Liver (tissue), 9 donors: ENCODE measurements around the gene MAPK8IP2. TPM values are rescaled to one million over a fixed set of nuclear protein-coding genes. Genes with fewer than 3 reads are reported as not detected.

Source experiments
- DNase-seq: peaks from one replicate; pipeline ENCODE4 v3.0.0-alpha.2; 2017; ENCODE audit warnings: low spot score
- H3K27ac ChIP-seq, 2 donors: one replicate each; pipeline ENCODE4 v1.7.0; 2013; ENCODE audit warnings: inconsistent platforms in 2 of 2, low read length in 2 of 2, control low read depth in 1 of 2, low read depth in 1 of 2, mild to moderate bottlenecking in 1 of 2
- H3K27me3 ChIP-seq, 4 donors: one replicate each; pipeline versions ENCODE4 v1.6.1 to v1.7.0; 2013; ENCODE audit warnings: low read length in 3 of 4, inconsistent platforms in 1 of 4, mild to moderate bottlenecking in 1 of 4, moderate library complexity in 1 of 4; ENCODE audit not compliant: control insufficient read depth in 4 of 4, insufficient read depth in 4 of 4
- H3K36me3 ChIP-seq, 4 donors: one replicate each; pipeline versions ENCODE4 v1.6.1 to v1.7.0; 2013; ENCODE audit warnings: low read length in 3 of 4, mild to moderate bottlenecking in 3 of 4, low read depth in 1 of 4, moderate library complexity in 1 of 4; ENCODE audit not compliant: control insufficient read depth in 4 of 4, insufficient read depth in 3 of 4
- H3K4me1 ChIP-seq, 4 donors: one replicate each; pipeline versions ENCODE4 v1.6.1 to v1.7.0; 2013; ENCODE audit warnings: low read length in 3 of 4, mild to moderate bottlenecking in 3 of 4, moderate library complexity in 1 of 4; ENCODE audit not compliant: control insufficient read depth in 4 of 4, insufficient read depth in 4 of 4
- H3K4me3 ChIP-seq, 3 donors: one replicate each; pipeline versions ENCODE4 v1.6.1 to v1.7.0; 2013; ENCODE audit warnings: low read length in 3 of 3, control low read depth in 1 of 3, low read depth in 1 of 3, mild to moderate bottlenecking in 1 of 3
- H3K9ac ChIP-seq, 2 donors: one replicate each; pipeline ENCODE4 v1.7.0; 2013; ENCODE audit warnings: low read length in 2 of 2, mild to moderate bottlenecking in 2 of 2, moderate library complexity in 2 of 2, control low read depth in 1 of 2, low read depth in 1 of 2
- H3K9me3 ChIP-seq, 4 donors: one replicate each; pipeline versions ENCODE4 v1.6.1 to v1.7.0; 2013; ENCODE audit warnings: low read length in 3 of 4; ENCODE audit not compliant: control insufficient read depth in 4 of 4
- CTCF ChIP-seq: fragments of 150-350 bp; IDR thresholded peaks from 2 replicates; pipeline ENCODE4 v1.5.1; 2017; ENCODE audit warnings: improper control_type of control experiment, low read depth, low read length; ENCODE audit not compliant: missing input control
- FOXA1 ChIP-seq: IDR thresholded peaks from 2 replicates; pipeline ENCODE4 v1.6.1; 2016; ENCODE audit warnings: antibody characterized with exemption
- FOXA2 ChIP-seq: IDR thresholded peaks from 2 replicates; pipeline ENCODE4 v1.6.1; 2016; ENCODE audit warnings: antibody characterized with exemption
- HNF4A ChIP-seq, 2 donors: conservative IDR thresholded peaks; 2 replicates each; pipeline ENCODE4 v1.6.1; 2016; ENCODE audit warnings: antibody characterized with exemption in 2 of 2, mild to moderate bottlenecking in 2 of 2
- HNF4G ChIP-seq: IDR thresholded peaks from 2 replicates; pipeline ENCODE4 v1.6.1; 2016; ENCODE audit warnings: antibody characterized with exemption
- JUND ChIP-seq, 2 donors: IDR thresholded peaks; 2 replicates each; pipeline ENCODE4 v1.6.1; 2016; ENCODE audit warnings: antibody characterized with exemption in 2 of 2
- MAX ChIP-seq: IDR thresholded peaks from 2 replicates; pipeline ENCODE4 v1.6.1; 2016; ENCODE audit warnings: antibody characterized with exemption
- NR2F2 ChIP-seq: IDR thresholded peaks from 2 replicates; pipeline ENCODE4 v1.6.1; 2016; ENCODE audit warnings: antibody characterized with exemption
- RAD21 ChIP-seq, 2 donors: IDR thresholded peaks; 2 replicates each; pipeline ENCODE4 v1.6.1; 2016; ENCODE audit warnings: antibody characterized with exemption in 2 of 2, mild to moderate bottlenecking in 2 of 2
- RXRA ChIP-seq, 2 donors: IDR thresholded peaks; 2 replicates each; pipeline ENCODE4 v1.6.1; 2017 to 2018; ENCODE audit warnings: antibody characterized with exemption in 2 of 2, mild to moderate bottlenecking in 1 of 2
- SP1 ChIP-seq: IDR thresholded peaks from 2 replicates; pipeline ENCODE4 v1.6.1; 2018; ENCODE audit warnings: antibody characterized with exemption, mild to moderate bottlenecking
- TAF1 ChIP-seq: conservative IDR thresholded peaks from 2 replicates; pipeline ENCODE4 v1.6.1; 2016; ENCODE audit warnings: antibody characterized with exemption, mild to moderate bottlenecking
- YY1 ChIP-seq: IDR thresholded peaks from 2 replicates; pipeline ENCODE4 v1.6.1; 2016; ENCODE audit warnings: antibody characterized with exemption, mild to moderate bottlenecking
- ZBTB33 ChIP-seq: IDR thresholded peaks from 2 replicates; pipeline ENCODE4 v1.6.1; 2016; ENCODE audit warnings: antibody characterized with exemption
- WGBS: extraction: QIAGEN DNeasy Blood & Tissue Kit; methylation state at CpG from one replicate; pipeline ENCODE4 v1.1.7; 2013; 5-methylcytosine and 5-hydroxymethylcytosine counted together
- polyA plus RNA-seq, 2 donors: library from polyadenylated mRNA; stranded (reverse) in 1 of 2; unstranded in 1 of 2; fragments of 200-250 nt in 1 of 2; fragments of >200 nt in 1 of 2; fragmentation: Nextera tagmentation in 1 of 2; extraction: Ambion mirVana in 1 of 2; gene quantifications; one replicate each; pipeline versions ENCODE4 v1.2.1 to v1.2.3, GENCODE V29; 2013 to 2015
- total RNA-seq, 2 donors: library from RNA; depleted of rRNA; stranded (reverse); fragments of >200 nt; gene quantifications; one replicate each; pipeline ENCODE4 v1.2.3, GENCODE V29; 2014
- TF ChIP-seq, protein P1 (sequence below): IDR thresholded peaks from 2 replicates; pipeline ENCODE4 v1.6.1; 2016; ENCODE audit warnings: antibody characterized with exemption, mild to moderate bottlenecking
- TF ChIP-seq, protein P2 (sequence below): IDR thresholded peaks from 2 replicates; pipeline ENCODE4 v1.6.1; 2016; ENCODE audit warnings: antibody characterized with exemption
- donor health status: healthy.
- donor health status: healthy.
- donor health status: healthy.
- donor health status: healthy.
- donor health status: healthy.

MAPK8IP2 gene
- total and polyA plus RNA-seq, 4 donors = 0.04 to 0.37 (median 0.13) TPM

- TF ChIP-seq SP1 (no peak), FOXA2 (no peak), HNF4A (conservative IDR thresholded peaks at IDR 0.05) (no peak), FOXA1 (no peak), MAX (no peak), TAF1 (no peak), HNF4G (no peak), ZBTB33 (no peak), RXRA (IDR thresholded peaks at IDR 0.05) (no peak), RAD21 (IDR thresholded peaks at IDR 0.05) (no peak), JUND (IDR thresholded peaks at IDR 0.05) (no peak), YY1 (no peak)
- TF ChIP-seq, protein P1, sequence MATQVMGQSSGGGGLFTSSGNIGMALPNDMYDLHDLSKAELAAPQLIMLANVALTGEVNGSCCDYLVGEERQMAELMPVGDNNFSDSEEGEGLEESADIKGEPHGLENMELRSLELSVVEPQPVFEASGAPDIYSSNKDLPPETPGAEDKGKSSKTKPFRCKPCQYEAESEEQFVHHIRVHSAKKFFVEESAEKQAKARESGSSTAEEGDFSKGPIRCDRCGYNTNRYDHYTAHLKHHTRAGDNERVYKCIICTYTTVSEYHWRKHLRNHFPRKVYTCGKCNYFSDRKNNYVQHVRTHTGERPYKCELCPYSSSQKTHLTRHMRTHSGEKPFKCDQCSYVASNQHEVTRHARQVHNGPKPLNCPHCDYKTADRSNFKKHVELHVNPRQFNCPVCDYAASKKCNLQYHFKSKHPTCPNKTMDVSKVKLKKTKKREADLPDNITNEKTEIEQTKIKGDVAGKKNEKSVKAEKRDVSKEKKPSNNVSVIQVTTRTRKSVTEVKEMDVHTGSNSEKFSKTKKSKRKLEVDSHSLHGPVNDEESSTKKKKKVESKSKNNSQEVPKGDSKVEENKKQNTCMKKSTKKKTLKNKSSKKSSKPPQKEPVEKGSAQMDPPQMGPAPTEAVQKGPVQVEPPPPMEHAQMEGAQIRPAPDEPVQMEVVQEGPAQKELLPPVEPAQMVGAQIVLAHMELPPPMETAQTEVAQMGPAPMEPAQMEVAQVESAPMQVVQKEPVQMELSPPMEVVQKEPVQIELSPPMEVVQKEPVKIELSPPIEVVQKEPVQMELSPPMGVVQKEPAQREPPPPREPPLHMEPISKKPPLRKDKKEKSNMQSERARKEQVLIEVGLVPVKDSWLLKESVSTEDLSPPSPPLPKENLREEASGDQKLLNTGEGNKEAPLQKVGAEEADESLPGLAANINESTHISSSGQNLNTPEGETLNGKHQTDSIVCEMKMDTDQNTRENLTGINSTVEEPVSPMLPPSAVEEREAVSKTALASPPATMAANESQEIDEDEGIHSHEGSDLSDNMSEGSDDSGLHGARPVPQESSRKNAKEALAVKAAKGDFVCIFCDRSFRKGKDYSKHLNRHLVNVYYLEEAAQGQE = no peak
- TF ChIP-seq, protein P2, sequence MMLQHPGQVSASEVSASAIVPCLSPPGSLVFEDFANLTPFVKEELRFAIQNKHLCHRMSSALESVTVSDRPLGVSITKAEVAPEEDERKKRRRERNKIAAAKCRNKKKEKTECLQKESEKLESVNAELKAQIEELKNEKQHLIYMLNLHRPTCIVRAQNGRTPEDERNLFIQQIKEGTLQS = no peak
- Histone ChIP-seq H3K36me3 (no peaks in the 10 kb centered on the region), H3K4me1 (peaks cover 5 to 11% (median 7%) of the 10 kb centered on the region in 4 donors), H3K9ac (no peak overlapping the region), H3K9me3 (no peaks in the 10 kb centered on the region), H3K27me3 (peaks cover 0 to under 1% (median 0%) of the 10 kb centered on the region in 4 donors), H3K4me3 (no peak overlapping the region), H3K27ac (no peak overlapping the region)
- DNase-seq = no peak
- WGBS = 92% methylated on average over 26 of the region's 26 CpGs
These were observed 10.9 kb downstream of the MAPK8IP2 start for GRCh38 chr22:50611341-50612060.

DNA sequence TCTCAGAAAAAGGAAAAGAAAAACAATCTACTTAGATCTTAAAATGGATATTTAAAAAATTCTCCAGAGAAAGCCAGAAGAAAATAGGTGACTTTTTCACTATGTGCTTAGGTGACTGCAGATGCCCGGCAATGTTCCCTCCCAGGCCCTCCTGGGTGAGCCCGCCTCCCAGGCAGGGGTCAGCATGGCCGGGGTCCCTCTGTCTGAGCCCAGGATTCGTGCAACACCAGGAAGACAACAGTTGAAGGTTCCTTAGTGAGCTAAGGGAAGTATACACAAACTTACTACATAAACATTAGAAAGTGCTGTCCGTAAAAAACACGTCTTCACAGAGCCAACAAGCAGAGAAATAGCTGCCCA is 11.6 kb downstream of the MAPK8IP2 start:
- no peak overlapping the region for H3K4me3 ChIP-seq
- 65% methylated on average over 6 of the region's 6 CpGs for WGBS
- no peak overlapping the region for H3K9ac ChIP-seq
- H3K4me1 ChIP-seq = peaks cover 5 to 11% (median 7%) of the 10 kb centered on the region in 4 donors
- no peaks in the 10 kb centered on the region for H3K36me3 ChIP-seq
- H3K27ac ChIP-seq = no peak overlapping the region
- H3K27me3 ChIP-seq = no peaks in the 10 kb centered on the region
- H3K9me3 ChIP-seq = no peaks in the 10 kb centered on the region
- no peak for DNase-seq
- TF ChIP-seq, protein P1 = no peak
- TF ChIP-seq TAF1 (no peak), HNF4A (conservative IDR thresholded peaks at IDR 0.05) (no peak), CTCF (no peak), ZBTB33 (no peak), NR2F2 (no peak), MAX (no peak), HNF4G (no peak), SP1 (no peak), RAD21 (IDR thresholded peaks at IDR 0.05) (no peak), FOXA1 (no peak)
- TF ChIP-seq, protein P2 = no peak
